Stimulated activated CD8-positive, alpha-beta memory T cell treated with anti-CD3 and anti-CD28 coated beads, Interleukin-4, amount 100 ng/mL, for 1 hour (primary cell): Measurements from ENCODE around the gene NR5A2.
"Not testable (repeated sequence)": the region's sequence is repeated elsewhere in the genome, so short reads cannot be mapped to it uniquely, and the experiment has no call there.

Source experiments
- DNase-seq, 2 donors: peaks; one replicate each; pipeline ENCODE4 v3.0.0-alpha.2; 2020; ENCODE audit warnings: low read depth in 2 of 2, low spot score in 1 of 2

The NR5A2 gene

GRCh38 chr1:200187332-200187731, 159.8 kb downstream of the NR5A2 start:
- DNase-seq: not testable (repeated sequence)

GRCh38 chr1:200191993-200192392, 164.5 kb downstream of the NR5A2 start:
- DNase-seq: no peak

- DNase-seq: no peak
These were observed 167.0 kb downstream of the NR5A2 start for GRCh38 chr1:200194477-200194876.

- no peak for DNase-seq
These were observed 170.7 kb downstream of the NR5A2 start for GRCh38 chr1:200198236-200198635.

- DNase-seq: no peak
These were observed 177.9 kb downstream of the NR5A2 start for GRCh38 chr1:200205216-200205995.

- DNase-seq: no peak
These were observed 178.8 kb downstream of the NR5A2 start for GRCh38 chr1:200206340-200206739.

- DNase-seq: no peak
These were observed 179.3 kb downstream of the NR5A2 start for GRCh38 chr1:200206761-200207160.

GRCh38 chr1:200207711-200208126, 180.2 kb downstream of the NR5A2 start:
- no peak for DNase-seq

GRCh38 chr1:200211157-200211556, 183.6 kb downstream of the NR5A2 start:
- DNase-seq: no peak

- DNase-seq: no peak
These were observed 185.9 kb downstream of the NR5A2 start for GRCh38 chr1:200213392-200213791.

GRCh38 chr1:200213921-200214320, 186.4 kb downstream of the NR5A2 start:
- DNase-seq: no peak

GRCh38 chr1:200215350-200215749, 187.8 kb downstream of the NR5A2 start:
- no peak for DNase-seq

- DNase-seq: no peak
These were observed 190.2 kb downstream of the NR5A2 start for GRCh38 chr1:200217703-200218102.

GRCh38 chr1:200221614-200222282, 194.2 kb downstream of the NR5A2 start:
- no peak for DNase-seq

GRCh38 chr1:200223207-200223606, 195.7 kb downstream of the NR5A2 start:
- DNase-seq: no peak

GRCh38 chr1:200223613-200224012, 196.1 kb downstream of the NR5A2 start:
- no peak for DNase-seq

- no peak for DNase-seq
These were observed 196.8 kb downstream of the NR5A2 start for GRCh38 chr1:200224315-200224714.

GRCh38 chr1:200226268-200226968, 198.9 kb downstream of the NR5A2 start:
- no peak for DNase-seq

GRCh38 chr1:200226969-200227303, 199.4 kb downstream of the NR5A2 start:
- no peak for DNase-seq
